Right atrium auricular region (tissue), 2 donors: ENCODE measurements around the gene ATG5. TPM values are rescaled to one million over a fixed set of nuclear protein-coding genes. Genes with fewer than 3 reads are reported as not detected.

ENCODE experiments used
- DNase-seq: peaks from one replicate; pipeline ENCODE4 v3.0.0-alpha.2; 2019; ENCODE audit warnings: low spot score
- H3K27ac ChIP-seq, 2 donors: fragments of 200-600 bp; sonication (generic); 1 replicate in 1 of 2; 2 replicates in 1 of 2; pipeline ENCODE4 v1.5.1; 2016 to 2019
- H3K27me3 ChIP-seq, 2 donors: fragments of 200-600 bp; sonication (generic); one replicate each; pipeline versions ENCODE4 v1.5.1 to v1.6.0; 2017 to 2019
- H3K36me3 ChIP-seq: fragments of 200-600 bp; sonication (generic); one replicate; pipeline ENCODE4 v1.5.1; 2016
- H3K4me1 ChIP-seq, 2 donors: fragments of 200-600 bp; sonication (generic); one replicate each; pipeline versions ENCODE4 v1.5.1 to v1.6.0; 2017 to 2019
- H3K4me3 ChIP-seq, 2 donors: fragments of 200-600 bp; sonication (generic); 1 replicate in 1 of 2; 2 replicates in 1 of 2; pipeline ENCODE4 v1.5.1; 2017 to 2019; ENCODE audit warnings: mild to moderate bottlenecking in 1 of 2, moderate library complexity in 1 of 2
- H3K9me3 ChIP-seq, 2 donors: fragments of 200-600 bp; sonication (generic); one replicate each; pipeline ENCODE4 v1.5.1; 2019
- total RNA-seq, 2 donors: library from RNA; depleted of rRNA; stranded (reverse); fragments of >200 nt; gene quantifications; one replicate each; pipeline ENCODE4 v1.1.0, GENCODE V29; 2016
- TF ChIP-seq, protein P1 (sequence below), 2 donors: fragments of 200-600 bp; sonication (generic); IDR thresholded peaks; one replicate each; pipeline ENCODE4 v1.5.1; 2019; ENCODE audit warnings: antibody characterized with exemption in 2 of 2

ATG5 gene
- total RNA-seq, 2 donors from 2014 or later, result 11.0 to 18.0 TPM

GRCh38 chr6:106318851-106319250 lies 6.7 kb downstream of the ATG5 start:
- Histone ChIP-seq H3K36me3 (peaks cover 12% of the 10 kb centered on the region), H3K27me3 (no peaks in the 10 kb centered on the region), H3K4me3 (no peak overlapping the region), H3K4me1 (peaks cover 0 to 8% of the 10 kb centered on the region in 2 donors), H3K9me3 (no peaks in the 10 kb centered on the region), H3K27ac (no peak overlapping the region)
- no peak for DNase-seq
- TF ChIP-seq, protein P1, sequence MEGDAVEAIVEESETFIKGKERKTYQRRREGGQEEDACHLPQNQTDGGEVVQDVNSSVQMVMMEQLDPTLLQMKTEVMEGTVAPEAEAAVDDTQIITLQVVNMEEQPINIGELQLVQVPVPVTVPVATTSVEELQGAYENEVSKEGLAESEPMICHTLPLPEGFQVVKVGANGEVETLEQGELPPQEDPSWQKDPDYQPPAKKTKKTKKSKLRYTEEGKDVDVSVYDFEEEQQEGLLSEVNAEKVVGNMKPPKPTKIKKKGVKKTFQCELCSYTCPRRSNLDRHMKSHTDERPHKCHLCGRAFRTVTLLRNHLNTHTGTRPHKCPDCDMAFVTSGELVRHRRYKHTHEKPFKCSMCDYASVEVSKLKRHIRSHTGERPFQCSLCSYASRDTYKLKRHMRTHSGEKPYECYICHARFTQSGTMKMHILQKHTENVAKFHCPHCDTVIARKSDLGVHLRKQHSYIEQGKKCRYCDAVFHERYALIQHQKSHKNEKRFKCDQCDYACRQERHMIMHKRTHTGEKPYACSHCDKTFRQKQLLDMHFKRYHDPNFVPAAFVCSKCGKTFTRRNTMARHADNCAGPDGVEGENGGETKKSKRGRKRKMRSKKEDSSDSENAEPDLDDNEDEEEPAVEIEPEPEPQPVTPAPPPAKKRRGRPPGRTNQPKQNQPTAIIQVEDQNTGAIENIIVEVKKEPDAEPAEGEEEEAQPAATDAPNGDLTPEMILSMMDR (IDR thresholded peaks at IDR 0.05), result no peak

DNA sequence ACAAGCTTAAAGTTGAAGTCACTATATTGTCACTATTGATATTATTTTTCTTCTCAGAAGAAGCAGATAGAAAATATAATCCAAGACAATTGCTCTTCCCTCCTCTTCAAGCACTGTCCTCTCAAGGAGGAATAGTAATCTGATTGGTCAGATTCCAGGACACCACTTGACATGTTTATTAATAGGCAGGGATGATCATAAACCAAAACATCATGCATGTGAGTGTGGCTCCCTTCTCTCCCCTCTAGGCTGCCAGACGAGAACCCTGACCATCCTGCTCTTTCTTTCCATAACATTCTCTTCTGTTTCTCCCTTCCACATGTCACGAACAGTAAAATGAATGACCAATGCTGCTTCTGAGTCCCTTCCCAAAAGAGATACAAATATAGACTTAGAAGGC lies 7.5 kb downstream of the ATG5 start:
- H3K4me1 ChIP-seq, result peaks cover 0 to 8% of the 10 kb centered on the region in 2 donors
- H3K27me3 ChIP-seq, result no peaks in the 10 kb centered on the region
- TF ChIP-seq, protein P1 (IDR thresholded peaks at IDR 0.05), result no peak
- no peak overlapping the region for H3K4me3 ChIP-seq
- H3K36me3 ChIP-seq, result peaks cover 12% of the 10 kb centered on the region
- DNase-seq, result no peak
- H3K27ac ChIP-seq, result no peak overlapping the region
- H3K9me3 ChIP-seq, result no peaks in the 10 kb centered on the region

GRCh38 chr6:106316375-106316766 lies 9.2 kb downstream of the ATG5 start:
- TF ChIP-seq, protein P1 (IDR thresholded peaks at IDR 0.05), result no peak
- H3K4me3 ChIP-seq, result no peak overlapping the region

DNA sequence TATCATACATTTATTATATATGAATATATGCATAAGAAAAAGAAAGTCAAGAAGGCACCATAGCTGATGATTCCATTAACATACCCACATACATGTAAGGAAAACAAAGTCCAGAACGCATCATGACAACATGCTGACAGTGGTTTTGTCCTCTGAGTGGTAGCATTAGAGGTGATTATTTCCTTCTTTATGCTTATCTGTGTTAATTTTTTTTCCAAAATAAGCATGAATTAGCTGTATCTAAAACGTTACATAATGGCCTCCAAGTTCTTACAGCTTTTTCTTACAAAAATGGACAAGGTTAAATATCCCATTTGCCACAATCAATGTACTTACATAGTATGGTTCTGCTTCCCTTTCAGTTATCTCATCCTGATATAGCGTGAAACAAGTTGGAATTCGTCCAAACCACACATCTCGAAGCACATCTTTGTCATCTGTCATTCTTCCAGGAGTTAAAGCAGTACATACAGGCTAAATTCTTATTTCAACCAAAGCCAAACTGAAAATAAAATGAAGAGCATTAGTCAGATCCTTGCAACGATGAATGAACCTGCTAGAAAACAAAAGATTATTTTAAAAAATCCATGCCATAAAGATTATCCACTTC lies 9.7 kb downstream of the ATG5 start:
- Histone ChIP-seq H3K36me3 (peaks cover 12% of the 10 kb centered on the region), H3K27ac (no peak overlapping the region), H3K4me1 (peaks cover 0 to 8% of the 10 kb centered on the region in 2 donors), H3K27me3 (no peaks in the 10 kb centered on the region), H3K9me3 (no peaks in the 10 kb centered on the region), H3K4me3 (no peak overlapping the region)
- TF ChIP-seq, protein P1 (IDR thresholded peaks at IDR 0.05), result no peak
- no peak for DNase-seq

More at GRCh38 chr6:106316375-106316766, 9.2 kb downstream of the ATG5 start:
- no peak for DNase-seq
- Histone ChIP-seq H3K4me1 (peaks cover 0 to 8% of the 10 kb centered on the region in 2 donors), H3K36me3 (peaks cover 12% of the 10 kb centered on the region), H3K27me3 (no peaks in the 10 kb centered on the region), H3K27ac (no peak overlapping the region), H3K9me3 (no peaks in the 10 kb centered on the region)

DNA sequence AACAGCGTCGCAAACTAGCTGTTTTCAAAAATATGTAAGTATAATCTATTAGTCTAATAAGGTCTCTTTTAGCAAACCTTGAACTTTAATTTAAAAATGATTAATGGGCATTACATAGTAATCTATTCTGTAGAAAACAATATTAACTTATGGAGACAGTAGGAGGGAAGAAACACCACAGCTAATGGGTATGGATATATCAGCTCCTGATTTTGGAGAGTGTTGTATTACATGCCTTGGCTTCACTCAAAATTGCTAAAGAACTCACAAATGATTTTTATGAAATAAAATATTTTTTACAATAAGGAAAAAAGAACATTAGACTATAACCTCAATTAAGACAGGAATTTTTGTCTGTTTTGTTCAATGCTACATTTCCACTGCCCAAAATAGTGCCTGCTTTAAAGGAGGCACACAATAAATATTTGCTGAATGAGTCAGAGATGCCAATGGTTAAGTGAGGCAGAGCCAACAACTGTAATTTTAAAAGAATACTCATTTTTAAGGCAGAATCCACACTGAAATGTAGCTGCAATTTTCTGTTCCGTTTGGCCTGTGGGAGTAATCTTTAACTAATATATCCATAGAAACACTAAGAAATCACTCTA lies 15.7 kb downstream of the ATG5 start:
- H3K27me3 ChIP-seq, result no peaks in the 10 kb centered on the region
- peaks cover 0 to 13% of the 10 kb centered on the region in 2 donors for H3K4me1 ChIP-seq
- H3K27ac ChIP-seq, result no peak overlapping the region
- DNase-seq, result no peak
- no peak overlapping the region for H3K4me3 ChIP-seq
- TF ChIP-seq, protein P1 (IDR thresholded peaks at IDR 0.05), result no peak
- peaks cover 3% of the 10 kb centered on the region for H3K36me3 ChIP-seq
- no peaks in the 10 kb centered on the region for H3K9me3 ChIP-seq
